ENCODE results near the gene HMGB2. TPM values are rescaled to one million over a fixed set of nuclear protein-coding genes. Genes with fewer than 3 reads are reported as not detected.
A peak's percentile ranks its signal among the peaks of the same experiment; 100 is the strongest.

The HMGB2 gene
- total RNA-seq, 2 experiments from 2014 or later = 592 to 620 TPM

GRCh38 chr4:173293663-173294062 is 40.5 kb downstream of the HMGB2 start:
- Mint-ChIP-seq H3K36me3 (peaks cover 1% of the 10 kb centered on the region), H3K4me3 (no peak overlapping the region), H3K4me1 (peaks cover 5% of the 10 kb centered on the region), H3K27ac (no peak overlapping the region), H3K9me3 (no peaks in the 10 kb centered on the region), H3K27me3 (no peaks in the 10 kb centered on the region)
- ATAC-seq (ENCODE audit: low read depth) (no peak), DNase-seq (no peak)
- POLR2A ChIA-PET = no interaction called here

GRCh38 chr4:173291899-173292298 is 42.3 kb downstream of the HMGB2 start:
- POLR2A ChIA-PET = no interaction called here
- Mint-ChIP-seq H3K36me3 (no peaks in the 10 kb centered on the region), H3K4me3 (no peak overlapping the region), H3K27ac (no peak overlapping the region), H3K27me3 (no peaks in the 10 kb centered on the region), H3K9me3 (peaks cover 1% of the 10 kb centered on the region), H3K4me1 (peaks cover 9% of the 10 kb centered on the region)
- ATAC-seq (ENCODE audit: low read depth) = no peak
- no peak for DNase-seq

GRCh38 chr4:173289353-173289727 is 44.8 kb downstream of the HMGB2 start:
- H3K4me3 Mint-ChIP-seq = peak overlapping the region; percentile 54
- H3K4me1 Mint-ChIP-seq = peaks cover 9% of the 10 kb centered on the region
- ATAC-seq (ENCODE audit: low read depth) (no peak), DNase-seq (no peak)
- no peaks in the 10 kb centered on the region for H3K27me3 Mint-ChIP-seq
- POLR2A ChIA-PET = no interaction called here
- H3K36me3 Mint-ChIP-seq = peaks cover 6% of the 10 kb centered on the region
- H3K9me3 Mint-ChIP-seq = peaks cover 11% of the 10 kb centered on the region
- no peak overlapping the region for H3K27ac Mint-ChIP-seq

GRCh38 chr4:173288698-173289352 is 45.3 kb downstream of the HMGB2 start:
- POLR2A ChIA-PET = interaction anchor here (0.7 kb wide), 1 partner anchor 84 kb away, joined by 3 read pairs; no protein-coding TSS in a partner anchor
- Mint-ChIP-seq H3K27ac (peak overlapping the region; percentile 14), H3K4me1 (peaks cover 9% of the 10 kb centered on the region), H3K36me3 (peaks cover 6% of the 10 kb centered on the region), H3K9me3 (peaks cover 11% of the 10 kb centered on the region), H3K4me3 (peak overlapping the region; percentile 54), H3K27me3 (no peaks in the 10 kb centered on the region)
- no peak for ATAC-seq (ENCODE audit: low read depth)
- DNase-seq = no peak

GRCh38 chr4:173288296-173288695 is 45.9 kb downstream of the HMGB2 start:
- Mint-ChIP-seq H3K9me3 (peaks cover 11% of the 10 kb centered on the region), H3K4me3 (no peak overlapping the region)

GRCh38 chr4:173287486-173287885 is 46.7 kb downstream of the HMGB2 start:
- H3K27ac Mint-ChIP-seq = no peak overlapping the region
- ATAC-seq (ENCODE audit: low read depth) = no peak
- no peak overlapping the region for H3K4me3 Mint-ChIP-seq
- POLR2A ChIA-PET = interaction anchor here (0.7 kb wide), 1 partner anchor 112 kb away, joined by 3 read pairs; no protein-coding TSS in a partner anchor
- DNase-seq = no peak
- peaks cover 9% of the 10 kb centered on the region for H3K4me1 Mint-ChIP-seq
- peaks cover 9% of the 10 kb centered on the region for H3K36me3 Mint-ChIP-seq
- H3K27me3 Mint-ChIP-seq = no peaks in the 10 kb centered on the region
- peaks cover 11% of the 10 kb centered on the region for H3K9me3 Mint-ChIP-seq

More at GRCh38 chr4:173288296-173288695, 45.9 kb downstream of the HMGB2 start:
- ATAC-seq (ENCODE audit: low read depth) (peak; percentile 54), DNase-seq (peak; percentile 46)
- peaks cover 6% of the 10 kb centered on the region for H3K36me3 Mint-ChIP-seq
- H3K27ac Mint-ChIP-seq = peak overlapping the region; percentile 14
- POLR2A ChIA-PET = interaction anchor here (0.7 kb wide), 2 partner anchors 84 to 113 kb away, joined by 3 read pairs; no protein-coding TSS in a partner anchor
- no peaks in the 10 kb centered on the region for H3K27me3 Mint-ChIP-seq
- H3K4me1 Mint-ChIP-seq = peaks cover 9% of the 10 kb centered on the region

- no peak for DNase-seq
- Mint-ChIP-seq H3K27me3 (no peaks in the 10 kb centered on the region), H3K27ac (no peak overlapping the region), H3K4me3 (no peak overlapping the region), H3K36me3 (peaks cover 17% of the 10 kb centered on the region), H3K4me1 (peaks cover 9% of the 10 kb centered on the region), H3K9me3 (peaks cover 11% of the 10 kb centered on the region)
- POLR2A ChIA-PET = no interaction called here
- no peak for ATAC-seq (ENCODE audit: low read depth)
These were observed 49.7 kb downstream of the HMGB2 start for GRCh38 chr4:173284463-173284862.

GRCh38 chr4:173282626-173283025 is 51.5 kb downstream of the HMGB2 start:
- Mint-ChIP-seq H3K4me3 (no peak overlapping the region), H3K27me3 (no peaks in the 10 kb centered on the region), H3K9me3 (peaks cover 12% of the 10 kb centered on the region), H3K27ac (no peak overlapping the region), H3K36me3 (peaks cover 25% of the 10 kb centered on the region), H3K4me1 (no peaks in the 10 kb centered on the region)
- ATAC-seq (ENCODE audit: low read depth) = no peak
- POLR2A ChIA-PET = interaction anchor here (0.6 kb wide), 1 partner anchor 74 kb away, joined by 3 read pairs; no protein-coding TSS in a partner anchor
- DNase-seq = no peak

- Mint-ChIP-seq H3K36me3 (peaks cover 26% of the 10 kb centered on the region), H3K27ac (no peak overlapping the region), H3K4me1 (no peaks in the 10 kb centered on the region), H3K27me3 (no peaks in the 10 kb centered on the region), H3K4me3 (no peak overlapping the region), H3K9me3 (peaks cover 12% of the 10 kb centered on the region)
- POLR2A ChIA-PET = no interaction called here
- no peak for ATAC-seq (ENCODE audit: low read depth)
- no peak for DNase-seq
These were observed 51.9 kb downstream of the HMGB2 start for GRCh38 chr4:173282256-173282562.

GRCh38 chr4:173281406-173282255 is 52.5 kb downstream of the HMGB2 start:
- POLR2A ChIA-PET = no interaction called here
- Mint-ChIP-seq H3K9me3 (peaks cover 12% of the 10 kb centered on the region), H3K27ac (no peak overlapping the region)

More at GRCh38 chr4:173281406-173282255, 52.5 kb downstream of the HMGB2 start:
- DNase-seq (no peak), ATAC-seq (ENCODE audit: low read depth) (no peak)
- Mint-ChIP-seq H3K36me3 (peaks cover 26% of the 10 kb centered on the region), H3K4me3 (no peak overlapping the region), H3K27me3 (no peaks in the 10 kb centered on the region), H3K4me1 (no peaks in the 10 kb centered on the region)

Other genes starting within 250 kb of the HMGB2 start
- 10 to 100 TPM; 15.9 to 16.2 TPM for gene GALNT7, start 165.5 kb downstream of the HMGB2 start, total RNA-seq
- gene SAP30, start 36.6 kb upstream of the HMGB2 start, total RNA-seq = 10 to 100 TPM; 15.5 to 16.4 TPM
- not detected for gene SCRG1, start 64.8 kb upstream of the HMGB2 start, total RNA-seq
- not detected for gene HAND2, start 195.9 kb upstream of the HMGB2 start, total RNA-seq